Psoas muscle (tissue), 8 donors: ENCODE data around the gene AMH. TPM values are rescaled to one million over a fixed set of nuclear protein-coding genes. Genes with fewer than 3 reads are reported as not detected.
A peak's percentile ranks its signal among the peaks of the same experiment; 100 is the strongest.

ENCODE experiments used
- ATAC-seq, 4 donors: fragments of 200-7000 bp; cut with Tn5 transposase; one replicate each; pipeline ENCODE4 v1.9.1; 2020; ENCODE audit warnings: moderate library complexity in 3 of 4, mild to moderate bottlenecking in 2 of 4
- DNase-seq, 2 donors: peaks; one replicate each; pipeline ENCODE4 v3.0.0-alpha.2; 2020
- H3K27ac ChIP-seq: fragments of 200-600 bp; one replicate; pipeline ENCODE4 v1.8.0; 2022
- H3K27me3 ChIP-seq, 3 donors: fragments of 200-600 bp in 1 of 3; one replicate each; pipeline versions ENCODE4 v1.6.1 to v1.8.0; 2013 to 2022; ENCODE audit warnings: low read length in 2 of 3, mild to moderate bottlenecking in 2 of 3, moderate library complexity in 1 of 3; ENCODE audit not compliant: insufficient read depth in 3 of 3
- H3K36me3 ChIP-seq, 2 donors: fragments of 200-600 bp in 1 of 2; one replicate each; pipeline versions ENCODE4 v1.6.1 to v1.8.0; 2013 to 2022; ENCODE audit warnings: low read depth in 1 of 2, mild to moderate bottlenecking in 1 of 2, moderate library complexity in 1 of 2; ENCODE audit not compliant: insufficient read depth in 1 of 2
- H3K4me1 ChIP-seq: fragments of 200-600 bp; one replicate; pipeline ENCODE4 v1.8.0; 2022
- H3K4me3 ChIP-seq: fragments of 200-600 bp; one replicate; pipeline ENCODE4 v1.8.0; 2022; ENCODE audit warnings: mild to moderate bottlenecking
- H3K9me3 ChIP-seq: fragments of 200-600 bp; one replicate; pipeline ENCODE4 v1.8.0; 2022
- WGBS, 3 donors: extraction: QIAGEN DNeasy Blood & Tissue Kit; methylation state at CpG; one replicate each; pipeline versions ENCODE4 v1.1.6 to v1.1.7; 2013; 5-methylcytosine and 5-hydroxymethylcytosine counted together
- intact Hi-C, 2 donors: fragments of 100-400 bp; cut with DNase I; formaldehyde crosslinking; loops; one replicate each; pipeline versions ENCODE4 v1.11.0 to v1.14.2; 2022
- polyA plus RNA-seq, 3 donors: library from polyadenylated mRNA; stranded (reverse); fragments of 200-250 nt; gene quantifications; one replicate each; pipeline ENCODE4 v1.2.3, GENCODE V29; 2013
- total RNA-seq, 4 donors: library from RNA; stranded (reverse); fragmentation: NEBNext Ultra II Directional in 2 of 4; extraction: Animal tissue kit (Norgen Biotek cat#: 25700) in 2 of 4; gene quantifications; one replicate each; pipeline versions ENCODE4 v1.2.1 to v1.2.4, GENCODE V29; 2021 to 2023
- TF ChIP-seq, protein P1 (sequence below): fragments of 200-600 bp; IDR thresholded peaks from one replicate; pipeline ENCODE4 v1.8.0; 2022; ENCODE audit warnings: antibody characterized with exemption
- donor health status: healthy with polysubstance abuse.
- donor health status: DM: no; HTN: no; CAD: no; lungs with moderate emphysema.
- donor health status: Bipolar disorder and iron deficiency.
- donor health status: healthy.
- donor health status: DM: yes; HTN: yes; CAD: no.
- donor health status: DM: no; HTN: no; CAD: no.
- donor health status: DM: no; HTN: no; CAD: no.
- donor health status: DM: yes; HTN: yes; CAD: no.

Gene AMH
- total and polyA plus RNA-seq, 7 donors = 0.38 to 3.6 (median 2.2) TPM

DNA sequence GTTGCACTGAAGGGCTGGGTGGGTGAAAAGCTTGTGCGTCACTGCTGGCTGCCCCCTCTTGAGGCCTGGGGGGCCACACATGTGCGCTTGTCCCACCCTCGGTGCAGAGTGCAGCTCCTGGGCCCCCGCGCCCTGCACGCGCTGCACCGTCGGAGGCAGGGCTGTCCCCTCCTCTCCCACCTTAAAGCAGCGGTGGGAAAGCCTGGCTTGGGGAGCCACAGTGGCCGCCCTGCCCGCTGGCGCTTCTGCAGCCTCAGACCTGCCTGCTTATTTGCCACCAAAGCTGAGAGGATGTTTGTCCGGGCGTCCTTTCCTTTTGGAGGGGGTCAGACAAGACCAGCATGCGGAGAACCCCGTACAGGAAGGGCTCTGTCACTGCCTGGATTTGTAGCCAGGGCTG, 39.7 kb upstream of the AMH start:
- no peaks in the 10 kb centered on the region for H3K9me3 ChIP-seq
- 88 to 93% (median 90%) methylated on average over 14 to 17 of the region's 17 CpGs for WGBS, 3 donors
- intact Hi-C loops = no loop called here
- no peak overlapping the region for H3K4me3 ChIP-seq
- no peaks in the 10 kb centered on the region for H3K27me3 ChIP-seq
- DNase-seq = no peak
- no peak for ATAC-seq
- H3K36me3 ChIP-seq = peaks cover 0 to 83% of the 10 kb centered on the region in 2 donors
- H3K27ac ChIP-seq = no peak overlapping the region
- no peaks in the 10 kb centered on the region for H3K4me1 ChIP-seq
- TF ChIP-seq, protein P1, sequence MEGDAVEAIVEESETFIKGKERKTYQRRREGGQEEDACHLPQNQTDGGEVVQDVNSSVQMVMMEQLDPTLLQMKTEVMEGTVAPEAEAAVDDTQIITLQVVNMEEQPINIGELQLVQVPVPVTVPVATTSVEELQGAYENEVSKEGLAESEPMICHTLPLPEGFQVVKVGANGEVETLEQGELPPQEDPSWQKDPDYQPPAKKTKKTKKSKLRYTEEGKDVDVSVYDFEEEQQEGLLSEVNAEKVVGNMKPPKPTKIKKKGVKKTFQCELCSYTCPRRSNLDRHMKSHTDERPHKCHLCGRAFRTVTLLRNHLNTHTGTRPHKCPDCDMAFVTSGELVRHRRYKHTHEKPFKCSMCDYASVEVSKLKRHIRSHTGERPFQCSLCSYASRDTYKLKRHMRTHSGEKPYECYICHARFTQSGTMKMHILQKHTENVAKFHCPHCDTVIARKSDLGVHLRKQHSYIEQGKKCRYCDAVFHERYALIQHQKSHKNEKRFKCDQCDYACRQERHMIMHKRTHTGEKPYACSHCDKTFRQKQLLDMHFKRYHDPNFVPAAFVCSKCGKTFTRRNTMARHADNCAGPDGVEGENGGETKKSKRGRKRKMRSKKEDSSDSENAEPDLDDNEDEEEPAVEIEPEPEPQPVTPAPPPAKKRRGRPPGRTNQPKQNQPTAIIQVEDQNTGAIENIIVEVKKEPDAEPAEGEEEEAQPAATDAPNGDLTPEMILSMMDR = no peak

DNA sequence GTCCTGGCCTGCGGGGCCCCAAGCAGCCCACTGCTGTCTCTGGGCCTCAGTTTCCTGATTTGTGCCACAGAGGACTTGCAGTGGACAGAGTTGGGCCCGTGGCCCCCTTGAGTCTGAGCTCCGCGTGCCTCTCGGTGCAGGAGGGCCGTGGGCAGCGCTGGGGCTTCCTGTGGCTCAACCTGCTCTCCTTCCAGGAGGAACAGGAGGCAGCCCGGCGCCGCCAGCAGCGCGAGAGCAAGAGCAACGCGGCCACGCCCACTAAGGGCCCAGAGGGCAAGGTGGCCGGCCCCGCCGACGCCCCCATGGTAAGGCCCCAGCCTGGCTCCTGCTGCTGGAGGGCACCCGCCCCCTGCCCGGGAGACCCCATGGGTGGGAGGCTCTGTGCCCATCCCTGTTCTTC, 38.9 kb upstream of the AMH start:
- no peak for DNase-seq
- Histone ChIP-seq H3K27me3 (no peaks in the 10 kb centered on the region), H3K9me3 (no peaks in the 10 kb centered on the region), H3K4me3 (no peak overlapping the region), H3K36me3 (peaks cover 0 to 90% of the 10 kb centered on the region in 2 donors), H3K4me1 (no peaks in the 10 kb centered on the region), H3K27ac (no peak overlapping the region)
- intact Hi-C loops = no loop called here
- 90 to 93% (median 91%) methylated on average over 21 of the region's 21 CpGs for WGBS, 3 donors
- TF ChIP-seq, protein P1 = no peak
- no peak for ATAC-seq

DNA sequence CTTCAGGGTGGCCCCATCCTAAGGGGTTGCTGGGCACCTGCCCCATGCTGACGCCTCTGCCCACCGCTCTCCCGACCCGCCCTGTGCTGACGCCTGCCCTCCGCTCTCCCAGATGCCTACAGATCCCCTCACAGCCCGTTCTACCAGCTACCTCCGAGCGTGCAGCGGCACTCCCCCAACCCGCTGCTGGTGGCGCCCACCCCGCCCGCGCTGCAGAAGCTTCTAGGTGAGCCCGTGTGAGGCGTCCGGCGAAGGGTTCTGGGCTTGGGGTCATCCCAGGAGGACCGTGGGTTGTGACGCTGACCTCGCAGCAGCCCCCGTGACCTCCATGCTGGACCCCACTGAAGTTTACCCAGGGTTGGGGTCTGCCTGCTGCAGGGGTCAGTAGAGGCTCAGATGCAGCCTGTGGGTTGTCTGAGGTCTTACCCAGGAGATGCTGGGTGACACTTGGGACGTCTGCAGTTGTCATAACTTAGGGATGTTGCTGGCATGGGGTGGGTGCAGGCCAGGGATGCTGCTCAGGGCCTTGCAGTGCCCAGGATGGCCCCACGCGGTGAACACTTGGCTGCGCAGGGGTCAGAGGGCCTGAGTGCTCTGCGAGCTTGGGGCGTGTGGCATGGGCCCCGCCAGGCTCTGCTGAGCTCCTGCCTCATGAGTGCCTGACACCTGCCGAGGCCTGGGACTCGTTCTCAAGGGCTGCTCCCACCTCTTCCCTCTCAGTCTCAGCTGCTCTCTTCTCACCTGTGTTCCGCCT, 38.0 kb upstream of the AMH start:
- TF ChIP-seq, protein P1 = no peak
- peaks cover 0 to 94% of the 10 kb centered on the region in 2 donors for H3K36me3 ChIP-seq
- WGBS, 3 donors = 93 to 96% (median 95%) methylated on average over 29 to 33 of the region's 33 CpGs
- no peaks in the 10 kb centered on the region for H3K9me3 ChIP-seq
- ATAC-seq = no peak
- H3K4me3 ChIP-seq = no peak overlapping the region
- no peak overlapping the region for H3K27ac ChIP-seq
- intact Hi-C loops = no loop called here
- DNase-seq = no peak
- no peaks in the 10 kb centered on the region for H3K4me1 ChIP-seq
- H3K27me3 ChIP-seq = no peaks in the 10 kb centered on the region

DNA sequence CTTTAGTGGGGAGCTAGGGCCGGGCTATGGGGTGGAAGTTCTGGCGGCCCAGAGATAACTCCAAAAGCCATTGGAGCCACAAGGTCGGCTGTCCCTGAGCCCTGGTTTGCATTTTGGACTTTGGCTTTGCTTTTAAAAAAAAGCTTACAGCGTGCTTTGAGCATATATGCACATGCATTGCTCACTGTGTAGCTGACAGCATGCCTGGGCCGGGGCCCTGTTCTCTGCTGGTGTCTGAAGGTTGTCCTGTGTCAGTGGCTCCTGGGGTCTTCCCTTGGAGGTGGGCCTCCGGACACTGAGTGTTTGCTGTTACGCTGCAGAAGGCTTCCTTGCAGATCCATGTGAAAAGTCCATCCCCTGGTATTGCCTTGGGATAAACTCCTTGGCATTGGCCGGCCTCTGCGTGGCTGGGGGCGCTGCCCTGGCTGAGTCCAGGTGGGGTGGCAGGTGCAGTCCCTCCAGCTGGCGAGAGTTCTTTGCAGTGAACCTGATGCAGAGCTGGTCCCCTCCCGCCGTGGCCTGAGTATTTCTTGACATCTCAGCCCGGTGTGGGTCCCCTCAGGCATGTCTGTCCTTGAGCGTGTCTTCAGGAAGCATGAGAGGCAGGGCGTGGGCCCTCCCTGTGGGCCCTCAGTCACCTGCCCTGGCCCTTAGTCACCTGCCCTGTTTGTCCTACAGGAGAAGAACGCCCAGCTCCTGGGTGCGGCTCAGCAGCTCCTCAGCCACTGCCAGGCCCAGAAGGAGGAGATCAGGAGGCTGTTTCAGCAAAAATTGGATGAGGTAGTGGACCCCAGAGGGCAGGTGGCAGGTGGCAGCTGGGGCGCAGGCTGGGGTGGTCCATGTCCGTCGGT, 36.0 kb upstream of the AMH start:
- DNase-seq = no peak
- peak in 1 of 4 donors; percentile 3 for ATAC-seq
- Histone ChIP-seq H3K27me3 (no peaks in the 10 kb centered on the region), H3K36me3 (peaks cover 0 to 95% of the 10 kb centered on the region in 2 donors), H3K4me1 (no peaks in the 10 kb centered on the region), H3K9me3 (no peaks in the 10 kb centered on the region), H3K4me3 (no peak overlapping the region), H3K27ac (no peak overlapping the region)
- TF ChIP-seq, protein P1 = no peak
- intact Hi-C loops = no loop called here
- WGBS, 3 donors = 79 to 87% (median 81%) methylated on average over 21 of the region's 21 CpGs
